Upper lobe of right lung (tissue), 1 donor: ENCODE data around the gene SCN9A. TPM values are rescaled to one million over a fixed set of nuclear protein-coding genes. Genes with fewer than 3 reads are reported as not detected.

Experiments
- ATAC-seq: fragments of 200-7000 bp; cut with Tn5 transposase; one replicate; pipeline ENCODE4 v1.9.1; 2020; ENCODE audit warnings: mild to moderate bottlenecking, moderate library complexity
- DNase-seq: peaks from one replicate; pipeline ENCODE4 v3.0.0-alpha.2; 2020
- H3K27ac ChIP-seq: fragments of 200-600 bp; one replicate; pipeline ENCODE4 v1.8.0; 2022
- H3K27me3 ChIP-seq: fragments of 200-600 bp; one replicate; pipeline ENCODE4 v1.8.0; 2022; ENCODE audit warnings: mild to moderate bottlenecking
- H3K36me3 ChIP-seq: fragments of 200-600 bp; one replicate; pipeline ENCODE4 v1.8.0; 2022
- H3K4me1 ChIP-seq: fragments of 200-600 bp; one replicate; pipeline ENCODE4 v1.8.0; 2022
- H3K4me3 ChIP-seq: fragments of 200-600 bp; one replicate; pipeline ENCODE4 v1.8.0; 2022; ENCODE audit warnings: mild to moderate bottlenecking
- H3K9me3 ChIP-seq: fragments of 200-600 bp; one replicate; pipeline ENCODE4 v1.8.0; 2022
- CTCF ChIP-seq: fragments of 200-600 bp; IDR thresholded peaks from one replicate; pipeline ENCODE4 v1.8.0; 2022; ENCODE audit warnings: antibody characterized with exemption
- intact Hi-C: fragments of 100-400 bp; cut with DNase I; formaldehyde crosslinking; loops from one replicate; pipeline ENCODE4 v1.11.0; 2022
- total RNA-seq: library from RNA; stranded (reverse); fragmentation: NEBNext Ultra II Directional; extraction: Animal tissue kit (Norgen Biotek cat#: 25700); gene quantifications from one replicate; pipeline ENCODE4 v1.2.1, GENCODE V29; 2021
- donor health status: DM: no; HTN: yes; CAD: no; lungs with severe emphysema.

Gene SCN9A
- total RNA-seq, 1 donor from 2014 or later = 10.5 TPM

GRCh38 chr2:166154685-166155338 lies 220.9 kb downstream of the SCN9A start:
- no peak overlapping the region for H3K4me3 ChIP-seq
- DNase-seq (no peak), ATAC-seq (no peak)
- no peak overlapping the region for H3K27ac ChIP-seq
- H3K36me3 ChIP-seq = no peaks in the 10 kb centered on the region
- H3K27me3 ChIP-seq = no peaks in the 10 kb centered on the region
- no peaks in the 10 kb centered on the region for H3K4me1 ChIP-seq
- intact Hi-C loops = no loop called here
- no peaks in the 10 kb centered on the region for H3K9me3 ChIP-seq
- TF ChIP-seq CTCF = no peak

GRCh38 chr2:166152064-166152463 lies 223.7 kb downstream of the SCN9A start:
- H3K27me3 ChIP-seq = no peaks in the 10 kb centered on the region
- H3K9me3 ChIP-seq = no peaks in the 10 kb centered on the region
- ATAC-seq (no peak), DNase-seq (no peak)
- no peak overlapping the region for H3K27ac ChIP-seq
- no peaks in the 10 kb centered on the region for H3K4me1 ChIP-seq
- no peaks in the 10 kb centered on the region for H3K36me3 ChIP-seq
- TF ChIP-seq CTCF = no peak
- no peak overlapping the region for H3K4me3 ChIP-seq
- intact Hi-C loops = no loop called here

GRCh38 chr2:166148500-166149400 lies 227.0 kb downstream of the SCN9A start:
- no peaks in the 10 kb centered on the region for H3K4me1 ChIP-seq
- no peak for TF ChIP-seq CTCF
- DNase-seq (no peak), ATAC-seq (peak; percentile 55)
- H3K4me3 ChIP-seq = no peak overlapping the region
- no peaks in the 10 kb centered on the region for H3K9me3 ChIP-seq
- H3K36me3 ChIP-seq = no peaks in the 10 kb centered on the region
- H3K27me3 ChIP-seq = no peaks in the 10 kb centered on the region
- intact Hi-C loops = no loop called here
- H3K27ac ChIP-seq = no peak overlapping the region

GRCh38 chr2:166147883-166148282 lies 227.9 kb downstream of the SCN9A start:
- no peaks in the 10 kb centered on the region for H3K9me3 ChIP-seq
- H3K27me3 ChIP-seq = no peaks in the 10 kb centered on the region
- intact Hi-C loops = no loop called here
- TF ChIP-seq CTCF = no peak
- DNase-seq (no peak), ATAC-seq (no peak)
- no peak overlapping the region for H3K27ac ChIP-seq
- no peaks in the 10 kb centered on the region for H3K36me3 ChIP-seq
- H3K4me1 ChIP-seq = no peaks in the 10 kb centered on the region
- H3K4me3 ChIP-seq = no peak overlapping the region

Other genes with a start within 250 kb of the SCN9A start
- 26.9 TPM for gene SCN1A, start 247.9 kb downstream of the SCN9A start, total RNA-seq
- 97.1 TPM for gene SCN7A, start 118.3 kb upstream of the SCN9A start, total RNA-seq